OCI-LY3 (cell line): ENCODE data around the gene UGP2.

Experiments used
- CTCF ChIP-seq: fragments of 200-600, 300-600 bp; sonication (generic); IDR thresholded peaks from 2 replicates; pipeline ENCODE4 v1.5.1; 2014; ENCODE audit warnings: antibody characterized with exemption, low read length, low read depth
- EZH2phosphoT487 ChIP-seq: fragments of 200-600 bp; shearing (Covaris generic); IDR thresholded peaks from 2 replicates; pipeline ENCODE4 v1.6.1; 2018; ENCODE audit warnings: antibody characterized with exemption, mixed run types, low read depth

DNA sequence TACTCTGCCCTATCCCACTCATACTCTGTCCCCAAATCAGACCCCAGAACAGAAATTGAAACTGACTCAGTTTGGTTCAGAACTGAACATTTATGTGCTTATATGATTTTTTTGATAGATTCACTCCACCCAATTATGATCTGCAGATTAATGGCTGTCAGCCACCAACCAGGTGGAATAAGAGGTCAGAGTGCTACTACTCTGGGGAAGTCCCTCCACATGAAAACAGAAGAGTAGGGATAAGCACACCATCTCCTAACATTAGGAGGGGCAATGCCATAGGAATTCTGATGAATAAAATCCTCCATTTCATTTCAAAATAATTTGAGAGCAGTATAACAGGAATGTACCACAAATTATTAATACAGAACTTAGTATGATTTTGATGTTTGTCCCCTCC, 36.3 kb upstream of the UGP2 start:
- no peak for TF ChIP-seq CTCF
- no peak for TF ChIP-seq EZH2phosphoT487
